ENCODE data around the gene DOCK2.

- TF ChIP-seq, protein P1, sequence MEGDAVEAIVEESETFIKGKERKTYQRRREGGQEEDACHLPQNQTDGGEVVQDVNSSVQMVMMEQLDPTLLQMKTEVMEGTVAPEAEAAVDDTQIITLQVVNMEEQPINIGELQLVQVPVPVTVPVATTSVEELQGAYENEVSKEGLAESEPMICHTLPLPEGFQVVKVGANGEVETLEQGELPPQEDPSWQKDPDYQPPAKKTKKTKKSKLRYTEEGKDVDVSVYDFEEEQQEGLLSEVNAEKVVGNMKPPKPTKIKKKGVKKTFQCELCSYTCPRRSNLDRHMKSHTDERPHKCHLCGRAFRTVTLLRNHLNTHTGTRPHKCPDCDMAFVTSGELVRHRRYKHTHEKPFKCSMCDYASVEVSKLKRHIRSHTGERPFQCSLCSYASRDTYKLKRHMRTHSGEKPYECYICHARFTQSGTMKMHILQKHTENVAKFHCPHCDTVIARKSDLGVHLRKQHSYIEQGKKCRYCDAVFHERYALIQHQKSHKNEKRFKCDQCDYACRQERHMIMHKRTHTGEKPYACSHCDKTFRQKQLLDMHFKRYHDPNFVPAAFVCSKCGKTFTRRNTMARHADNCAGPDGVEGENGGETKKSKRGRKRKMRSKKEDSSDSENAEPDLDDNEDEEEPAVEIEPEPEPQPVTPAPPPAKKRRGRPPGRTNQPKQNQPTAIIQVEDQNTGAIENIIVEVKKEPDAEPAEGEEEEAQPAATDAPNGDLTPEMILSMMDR (IDR thresholded peaks at IDR 0.05) = no peak
- no peak for TF ChIP-seq POLR2A (IDR thresholded peaks at IDR 0.05)
- TF ChIP-seq POLR2AphosphoS5 (IDR thresholded peaks at IDR 0.05) = no peak
Measured at GRCh38 chr5:169647566-169647965, 10.5 kb downstream of the DOCK2 start.
